NCI-H2196 (cell line): ENCODE measurements around the gene EXOSC2.
"Not testable (repeated sequence)": the region's sequence is repeated elsewhere in the genome, so short reads cannot be mapped to it uniquely, and the experiment has no call there.

Experiments used
- DNase-seq: peaks from one replicate; lab custom pipeline; 2025; ENCODE audit not compliant: unreplicated experiment; lab: John Stamatoyannopoulos, UW

The EXOSC2 gene

DNA sequence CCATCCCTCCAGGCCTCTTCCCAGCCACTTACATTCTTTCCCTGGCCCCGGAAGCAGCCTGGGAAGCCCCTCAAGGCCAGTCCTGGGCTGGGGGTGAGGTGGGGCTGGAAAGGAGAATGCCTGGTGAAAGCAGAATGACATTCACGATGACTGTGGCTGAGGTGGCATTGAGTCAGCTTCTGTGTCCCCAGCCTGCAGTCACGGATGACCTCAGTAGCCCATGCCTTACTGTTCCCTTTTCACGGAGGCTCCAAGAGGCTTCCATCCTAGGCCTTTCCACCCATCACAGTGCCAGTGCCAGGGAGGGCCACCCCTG lies 26.5 kb upstream of the EXOSC2 start:
- DNase-seq: no peak

DNA sequence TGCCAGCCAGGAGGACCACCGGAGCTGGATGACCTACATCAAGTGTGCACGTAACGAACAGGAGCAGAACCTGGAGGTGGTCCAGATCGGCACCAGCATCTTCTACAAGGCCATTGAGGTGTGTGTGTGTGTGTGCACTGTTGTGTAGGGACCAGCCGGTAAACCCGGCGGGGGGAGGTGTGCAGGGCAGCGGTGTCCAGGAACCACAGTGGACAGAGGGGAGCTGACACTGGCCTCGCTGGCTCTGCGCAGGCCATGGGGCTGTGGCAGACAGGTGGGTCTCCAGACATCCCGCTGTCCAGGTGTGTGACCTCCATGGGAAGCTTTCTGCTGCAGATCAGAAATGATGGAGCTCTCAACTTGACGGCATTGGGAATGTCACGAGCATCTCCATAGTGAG lies 25.4 kb upstream of the EXOSC2 start:
- DNase-seq: no peak

DNA sequence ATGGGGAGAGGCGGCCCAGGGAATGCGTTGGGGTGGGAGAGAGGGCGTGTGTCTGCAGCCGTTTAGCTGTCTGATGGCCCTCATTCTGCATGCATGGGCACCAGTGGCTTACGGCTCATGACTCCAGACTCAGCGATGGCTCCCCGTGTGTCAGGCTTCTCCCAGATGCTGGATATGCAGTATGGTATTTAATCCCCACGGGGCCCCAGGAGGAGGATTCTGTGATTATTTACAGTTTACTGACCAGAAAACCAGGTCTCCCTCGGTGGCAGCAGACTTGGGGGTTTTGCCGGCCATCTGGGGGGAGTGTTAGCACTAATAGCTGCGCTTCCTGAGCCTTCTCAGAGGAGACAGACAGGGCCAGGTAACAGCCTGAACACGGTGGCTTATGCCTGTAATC lies 24.9 kb upstream of the EXOSC2 start:
- DNase-seq: no peak

DNA sequence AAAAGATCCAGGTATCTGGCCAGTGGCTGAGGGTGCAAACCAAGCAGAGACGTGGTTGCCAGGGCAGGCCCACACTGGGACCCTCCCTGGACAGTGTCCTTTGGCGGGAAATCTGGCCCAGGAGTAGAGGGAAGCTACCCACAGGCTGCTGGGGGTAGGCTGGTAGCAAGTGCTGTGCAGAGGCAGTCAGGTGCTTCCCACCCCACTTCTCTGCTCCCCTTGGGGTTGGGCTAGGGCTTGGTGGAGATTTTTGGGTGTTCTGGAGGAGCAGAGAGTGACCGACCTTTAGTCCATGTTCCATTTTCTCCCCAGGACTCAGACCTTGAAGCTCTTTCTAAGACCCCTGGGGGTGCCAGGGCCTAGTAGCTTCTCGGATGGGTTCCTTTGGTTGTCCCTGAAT lies 23.6 kb upstream of the EXOSC2 start:
- no peak for DNase-seq

DNA sequence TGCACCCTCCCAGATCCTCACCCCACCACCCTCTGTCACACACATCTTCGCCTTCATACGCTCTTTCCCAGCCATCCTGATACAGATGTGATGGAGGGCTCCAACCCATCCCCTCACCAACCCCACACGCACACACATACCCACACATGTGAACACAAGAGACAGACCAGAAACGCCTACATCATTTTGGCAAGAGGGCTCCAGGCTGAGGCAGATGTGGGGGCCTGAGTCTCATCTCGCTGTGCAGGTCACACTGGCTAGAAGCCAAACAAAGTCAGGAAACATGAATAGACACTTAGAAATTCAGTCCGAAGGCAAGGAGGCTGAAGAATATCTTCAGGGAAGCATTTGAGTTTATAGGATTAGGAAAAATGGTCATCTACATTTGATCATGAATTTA lies 22.9 kb upstream of the EXOSC2 start:
- no peak for DNase-seq

DNA sequence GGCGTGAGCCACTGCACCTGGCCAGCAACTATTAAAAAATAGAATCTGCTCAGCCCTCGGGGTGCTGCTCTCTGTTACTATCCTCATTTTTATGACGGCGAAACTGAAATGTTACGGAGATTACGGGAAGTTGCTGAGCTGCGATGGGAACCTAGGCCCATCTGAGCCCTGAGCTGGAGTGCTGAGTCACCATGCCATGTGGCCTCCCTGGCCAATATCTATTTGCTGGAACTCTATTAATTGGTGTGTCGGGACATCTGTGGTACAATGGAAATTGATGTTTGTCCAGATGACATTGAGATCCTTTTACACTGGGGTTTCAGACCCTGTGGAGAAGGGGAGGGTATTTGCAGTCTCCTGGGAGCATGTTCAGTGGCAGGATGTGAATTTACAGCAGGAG lies 21.1 kb upstream of the EXOSC2 start:
- no peak for DNase-seq

DNA sequence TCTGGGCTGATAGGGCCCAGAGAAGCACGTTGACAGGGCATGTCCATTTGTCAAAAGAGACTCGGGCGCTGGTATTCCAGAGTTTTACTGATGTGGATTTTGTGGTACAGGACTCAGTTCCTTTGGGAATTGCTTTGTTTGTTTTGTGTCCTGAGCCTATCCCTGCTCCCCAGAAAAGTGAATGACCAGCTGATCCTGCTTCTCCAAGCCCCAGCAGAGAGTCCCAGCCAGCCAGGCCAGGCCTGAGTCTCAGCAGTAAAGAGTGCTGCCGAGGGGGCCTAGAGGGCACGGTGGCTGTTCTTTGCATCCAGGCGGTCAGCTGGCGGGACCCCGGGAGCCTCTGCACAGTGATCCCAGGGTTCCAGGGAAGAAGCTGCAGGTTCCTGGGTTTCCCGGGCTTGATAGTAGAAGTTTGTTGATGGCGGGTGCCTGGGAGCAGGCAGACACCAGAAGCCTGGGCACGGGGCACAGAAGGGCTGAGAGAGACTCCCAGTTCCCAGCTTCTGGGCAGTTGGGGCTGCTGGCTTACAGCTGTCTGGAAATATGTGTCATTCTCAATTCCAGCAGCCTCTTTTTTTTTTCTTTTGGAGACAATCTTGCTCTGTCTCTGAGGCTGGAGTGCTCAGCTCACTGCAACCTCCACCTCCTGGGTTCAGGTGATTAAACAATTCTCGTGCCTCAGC lies 20.5 kb upstream of the EXOSC2 start:
- DNase-seq: no peak

DNA sequence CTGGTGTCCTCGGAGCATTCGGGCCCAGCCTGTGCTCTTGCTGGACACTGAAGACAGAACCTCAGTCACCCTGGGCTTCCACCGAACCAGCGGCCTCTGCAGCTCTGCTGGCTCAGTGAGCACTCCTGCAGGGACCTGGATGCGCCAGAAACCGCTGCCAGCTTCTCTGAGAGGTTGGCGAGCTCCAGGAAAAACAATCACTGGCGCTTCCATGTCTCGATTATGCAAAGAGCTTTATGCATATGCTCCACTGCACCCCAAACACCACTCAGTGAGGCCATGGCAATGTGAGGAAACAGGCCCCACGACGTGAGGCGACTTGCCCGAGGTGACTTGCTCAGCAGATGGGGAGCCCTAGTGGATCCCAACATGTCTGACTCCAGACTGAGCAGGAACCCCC lies 18.2 kb upstream of the EXOSC2 start:
- no peak for DNase-seq

DNA sequence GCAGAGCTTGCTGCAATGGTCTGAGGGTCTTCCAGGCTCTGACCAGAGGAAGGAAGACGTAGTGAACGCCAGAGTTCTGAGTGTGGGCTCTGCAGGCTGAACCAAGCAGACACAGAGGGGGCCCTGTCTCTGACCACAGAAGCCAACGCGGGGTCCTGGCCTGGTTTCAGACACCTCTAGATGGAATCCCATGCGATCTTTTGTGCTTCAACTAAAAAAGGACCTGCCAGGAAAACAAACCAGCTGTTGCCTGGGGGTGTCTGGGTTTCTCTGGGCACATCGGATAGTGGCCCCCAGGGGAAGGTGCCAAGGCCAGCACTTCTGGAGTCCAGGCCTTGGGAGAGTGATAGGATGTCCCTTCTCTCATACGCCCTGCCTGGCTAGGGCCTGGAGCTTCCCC lies 16.3 kb upstream of the EXOSC2 start:
- no peak for DNase-seq

DNA sequence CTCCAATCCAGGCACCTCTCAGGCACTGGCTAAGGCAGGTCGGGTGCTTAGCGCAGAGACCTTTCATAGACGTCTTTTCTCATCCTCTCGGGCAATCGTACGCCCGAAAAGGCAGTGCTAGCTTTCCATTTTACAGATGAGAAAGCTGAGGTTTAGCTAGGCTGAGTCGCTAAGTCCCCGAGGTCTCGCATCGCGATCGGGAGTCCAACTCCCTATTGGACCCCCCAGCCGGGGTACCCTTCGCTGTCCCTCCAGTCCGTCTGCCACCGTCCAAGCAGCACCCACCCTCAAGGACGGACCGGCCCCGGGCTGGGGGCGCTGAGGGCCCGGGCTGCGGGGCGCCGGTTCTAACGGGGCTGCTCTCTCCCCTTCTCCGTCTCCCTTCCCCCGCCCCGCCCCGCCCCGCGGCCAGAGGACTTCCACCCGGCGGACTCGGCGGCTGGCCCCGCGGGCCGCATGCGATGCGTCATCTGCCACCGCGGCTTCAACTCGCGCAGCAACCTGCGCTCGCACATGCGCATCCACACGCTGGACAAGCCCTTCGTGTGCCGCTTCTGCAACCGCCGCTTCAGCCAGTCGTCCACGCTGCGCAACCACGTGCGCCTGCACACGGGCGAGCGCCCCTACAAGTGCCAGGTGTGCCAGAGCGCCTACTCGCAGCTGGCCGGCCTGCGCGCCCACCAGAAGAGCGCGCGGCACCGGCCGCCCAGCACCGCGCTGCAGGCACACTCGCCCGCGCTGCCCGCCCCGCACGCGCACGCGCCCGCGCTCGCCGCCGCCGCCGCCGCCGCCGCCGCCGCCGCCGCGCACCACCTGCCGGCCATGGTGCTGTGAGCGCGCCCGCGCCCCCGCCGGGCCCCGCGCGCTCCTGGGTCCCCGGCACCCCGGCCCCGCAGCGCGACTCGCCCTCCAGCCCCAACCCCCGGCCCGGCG lies 12.5 kb upstream of the EXOSC2 start:
- peak; percentile 90 for DNase-seq

DNA sequence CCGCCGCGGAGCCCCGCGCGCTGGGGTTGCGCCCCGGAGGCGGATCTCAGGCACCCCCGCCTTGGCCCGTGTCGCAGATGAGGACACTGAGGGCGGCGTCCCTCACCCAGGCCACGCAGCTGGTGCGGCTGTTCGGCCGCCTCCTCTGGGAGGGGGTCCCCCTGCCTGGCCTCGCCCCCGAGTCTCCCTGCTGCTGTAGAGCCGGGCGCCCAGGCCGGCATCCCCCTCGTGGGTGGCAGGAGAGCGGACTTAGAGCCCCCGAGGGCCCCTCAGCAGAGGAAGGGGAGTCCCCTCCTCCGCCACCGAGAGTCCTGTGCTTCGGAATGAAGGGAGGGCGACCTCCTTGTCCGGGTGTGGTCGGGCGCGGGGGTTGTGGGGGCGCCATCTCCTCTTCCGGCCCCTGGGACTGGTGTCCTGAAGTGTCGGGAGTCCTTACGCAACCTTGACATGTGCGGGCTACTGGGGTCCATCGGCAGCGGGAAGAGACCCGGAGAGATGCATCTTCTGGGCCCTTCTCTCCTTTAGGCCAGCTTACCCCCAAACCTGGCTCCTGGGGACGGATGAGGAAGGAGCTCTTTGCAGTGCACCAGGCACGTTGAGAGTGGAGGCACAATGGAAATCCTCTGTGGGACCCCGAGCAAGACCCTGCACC lies 11.7 kb upstream of the EXOSC2 start:
- no peak for DNase-seq

DNA sequence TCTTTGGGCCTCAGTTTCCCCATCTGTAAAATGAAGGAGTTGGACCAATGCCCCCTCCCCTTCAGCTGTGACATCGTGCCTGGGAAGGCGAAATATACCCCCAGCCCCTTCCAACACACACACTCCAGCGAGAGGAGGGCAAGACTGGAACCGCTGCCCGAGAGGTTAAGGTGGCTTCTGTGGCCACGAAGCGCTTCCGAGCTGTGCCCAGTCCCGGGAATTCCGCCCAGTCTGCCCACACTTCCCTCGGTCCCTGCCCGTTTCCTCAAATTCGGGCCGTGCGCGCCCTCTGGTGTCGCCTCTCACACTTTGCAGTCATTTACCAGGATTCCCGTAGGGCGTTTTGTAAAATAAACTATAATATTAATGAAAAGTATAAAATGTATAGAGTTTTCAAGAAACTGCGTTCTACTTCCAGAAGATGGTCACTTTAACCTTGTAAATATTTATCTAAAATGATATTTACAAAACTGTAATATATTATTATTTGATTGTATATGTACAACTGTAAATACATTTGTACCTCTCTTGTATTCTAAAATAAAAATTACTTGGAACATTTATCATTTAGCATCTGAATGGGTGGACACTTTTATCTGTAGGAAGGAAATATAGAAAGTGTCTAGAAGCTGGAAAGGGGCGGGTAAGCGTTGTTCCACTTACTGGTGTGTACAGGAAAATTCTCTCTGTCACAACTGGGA lies 11.0 kb upstream of the EXOSC2 start:
- DNase-seq: peak; percentile 89

DNA sequence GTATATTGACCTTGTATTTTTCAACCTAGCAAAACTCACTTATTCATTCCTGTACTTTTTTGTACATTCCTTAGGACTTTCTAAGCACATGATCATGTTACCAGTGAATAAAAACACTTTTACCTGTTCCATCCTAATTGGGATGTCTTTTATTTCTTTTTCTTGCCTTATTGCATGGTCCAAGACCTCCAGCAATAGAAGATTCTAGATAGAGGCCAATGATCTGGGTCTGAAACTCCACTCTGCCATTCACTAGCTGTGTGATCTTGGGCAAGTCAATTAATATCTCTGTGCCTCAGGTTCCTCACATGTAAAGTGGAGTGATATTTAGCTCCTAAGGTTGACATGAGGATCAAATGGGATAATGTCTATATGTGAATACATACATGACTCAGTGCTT lies 8.5 kb upstream of the EXOSC2 start:
- no peak for DNase-seq

DNA sequence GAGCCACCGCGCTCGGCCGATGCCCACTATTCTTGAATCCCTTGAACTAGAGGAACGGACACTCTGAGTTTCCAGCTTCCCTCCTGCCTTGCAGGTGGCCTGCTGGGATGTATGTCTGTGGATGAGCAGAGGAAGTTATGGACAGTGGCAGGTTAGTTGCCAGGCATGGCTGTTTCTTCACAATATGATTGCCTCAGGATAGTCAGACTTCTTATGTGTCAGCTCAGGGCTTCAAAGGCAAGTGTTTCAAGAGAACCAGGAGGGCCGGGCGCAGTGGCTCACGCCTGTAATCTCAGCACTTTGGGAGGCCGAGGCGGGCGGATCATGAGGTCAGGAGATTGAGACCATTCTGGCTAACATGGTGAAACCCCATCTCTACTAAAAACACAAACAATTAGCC lies 7.6 kb upstream of the EXOSC2 start:
- not testable (repeated sequence) for DNase-seq

DNA sequence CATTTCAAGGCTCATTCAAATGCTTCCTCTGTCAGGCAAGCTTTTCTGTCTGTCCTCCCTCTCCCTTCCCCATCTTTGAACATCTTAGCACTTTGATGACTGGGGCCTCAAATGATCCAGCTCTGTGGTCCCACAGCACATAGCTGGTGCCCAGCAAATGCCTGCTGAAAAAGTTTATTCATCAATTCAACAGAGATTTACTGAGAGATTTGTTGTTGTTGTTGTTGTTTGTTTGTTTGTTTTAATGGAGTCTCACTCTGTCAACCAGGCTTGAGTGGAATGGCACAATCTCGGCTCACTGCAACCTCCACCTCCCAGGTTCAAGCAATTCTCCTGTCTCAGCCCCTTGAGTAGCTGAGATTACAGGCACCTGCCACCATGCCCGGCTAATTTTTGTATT lies 6.0 kb upstream of the EXOSC2 start:
- no peak for DNase-seq

DNA sequence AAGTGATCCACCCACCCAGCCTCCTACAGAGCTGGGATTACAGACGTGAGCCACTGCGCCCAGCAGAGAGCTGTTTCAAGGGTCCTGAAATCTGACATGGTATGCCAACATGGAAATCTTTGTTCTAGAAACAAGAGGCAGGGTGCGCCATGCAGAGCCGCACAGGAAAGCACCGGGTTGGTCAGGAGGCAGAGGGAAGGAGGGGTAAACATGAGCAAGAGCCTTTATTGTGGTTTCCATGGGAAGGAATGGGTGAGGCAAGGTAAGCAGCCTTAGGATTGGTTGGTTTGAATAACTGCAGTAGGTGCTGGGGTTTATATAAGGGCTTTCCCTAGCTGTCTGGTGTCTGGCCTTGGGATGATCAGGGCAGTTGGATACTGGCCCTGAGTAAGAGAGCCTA lies 5.5 kb upstream of the EXOSC2 start:
- no peak for DNase-seq

DNA sequence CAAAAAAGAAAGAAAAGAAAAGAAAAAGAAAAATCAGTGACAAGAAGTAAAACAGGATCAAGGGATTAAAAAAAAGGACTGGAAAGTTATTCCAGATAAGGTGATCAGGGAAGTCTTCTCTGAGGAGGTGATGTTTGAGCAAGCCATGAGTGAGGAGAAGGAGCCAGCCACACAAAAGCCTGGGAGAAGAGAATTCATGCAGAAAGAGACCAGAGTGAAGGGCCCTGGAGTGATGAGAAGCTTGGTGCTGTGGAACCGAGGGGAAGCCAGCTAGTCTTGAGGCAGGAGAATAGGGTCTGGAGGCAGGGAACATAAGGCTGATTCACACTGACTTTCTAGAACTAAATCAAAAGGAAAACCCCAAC lies 4.0 kb upstream of the EXOSC2 start:
- DNase-seq: no peak

DNA sequence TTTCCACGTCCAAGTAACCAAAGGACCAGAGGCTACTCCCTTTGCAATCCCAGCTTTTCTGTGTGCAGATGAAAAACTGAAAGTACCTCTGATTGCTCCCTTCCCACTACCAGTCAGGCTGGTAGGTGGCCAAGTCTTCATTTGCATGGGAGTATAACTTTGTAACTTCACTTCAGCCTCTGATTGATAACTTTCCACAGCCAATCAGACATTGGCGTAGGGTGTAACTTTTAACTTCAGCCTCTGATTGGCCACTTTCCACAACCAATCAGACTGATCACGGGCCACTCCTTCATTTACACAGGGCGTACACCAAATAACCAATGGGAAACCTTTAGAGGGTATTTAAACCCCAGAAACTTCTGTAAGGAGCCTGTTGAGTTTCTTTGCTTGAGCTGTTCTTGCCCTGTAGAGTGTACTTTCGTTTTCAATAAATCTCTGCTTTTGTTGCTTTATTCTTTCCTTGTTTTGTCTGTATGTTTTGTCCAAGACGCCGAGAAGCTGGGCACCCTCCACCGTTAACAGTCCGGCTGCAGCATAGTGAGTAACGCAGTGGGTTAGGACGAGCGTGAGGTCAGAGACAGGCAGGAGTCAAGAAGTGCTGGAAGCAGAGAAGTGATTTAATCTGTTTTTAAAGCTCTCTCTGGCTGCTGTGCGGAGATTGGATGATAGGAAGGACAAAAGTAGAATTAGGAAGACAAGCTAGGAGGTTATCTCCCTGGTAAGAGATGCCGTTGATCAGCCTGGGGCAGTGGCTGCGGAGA lies 3.5 kb upstream of the EXOSC2 start:
- peak; percentile 87 for DNase-seq

DNA sequence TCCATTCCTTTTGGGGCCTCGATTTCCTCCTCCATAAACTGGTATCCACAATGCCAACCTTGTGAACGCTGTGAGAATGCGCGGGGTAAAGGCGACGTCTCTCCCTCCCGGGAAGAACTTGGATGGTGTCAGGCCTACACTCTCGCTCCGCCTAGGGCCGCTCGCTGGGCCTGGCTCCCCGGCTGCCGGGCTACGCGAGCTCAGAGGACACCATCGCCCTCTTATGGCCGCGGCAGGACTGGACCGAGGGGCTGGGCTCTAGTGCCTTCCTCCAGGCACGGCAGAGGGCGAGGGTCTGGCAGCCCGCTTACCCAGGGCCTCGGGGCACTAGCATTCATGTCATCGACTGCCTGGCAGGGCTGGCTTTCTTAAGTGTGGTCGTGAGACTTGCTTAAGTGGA lies 1.3 kb upstream of the EXOSC2 start:
- no peak for DNase-seq

DNA sequence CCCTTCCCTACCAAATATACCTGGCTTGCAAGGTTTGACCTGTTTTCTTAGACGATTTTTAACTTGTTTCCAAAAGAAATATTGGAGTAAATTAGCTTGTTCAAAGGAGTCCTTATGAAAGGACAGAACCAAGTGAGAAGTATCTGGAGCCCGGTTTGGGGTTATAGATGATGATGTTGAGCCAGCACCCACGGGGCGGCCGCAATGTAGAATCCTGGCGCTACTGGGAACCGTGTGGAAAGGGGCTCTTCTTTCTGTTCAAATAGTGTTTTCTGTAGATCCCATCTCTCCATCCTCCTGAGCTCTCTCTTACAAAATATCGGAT lies 517 bp upstream of the EXOSC2 start:
- DNase-seq: no peak

DNA sequence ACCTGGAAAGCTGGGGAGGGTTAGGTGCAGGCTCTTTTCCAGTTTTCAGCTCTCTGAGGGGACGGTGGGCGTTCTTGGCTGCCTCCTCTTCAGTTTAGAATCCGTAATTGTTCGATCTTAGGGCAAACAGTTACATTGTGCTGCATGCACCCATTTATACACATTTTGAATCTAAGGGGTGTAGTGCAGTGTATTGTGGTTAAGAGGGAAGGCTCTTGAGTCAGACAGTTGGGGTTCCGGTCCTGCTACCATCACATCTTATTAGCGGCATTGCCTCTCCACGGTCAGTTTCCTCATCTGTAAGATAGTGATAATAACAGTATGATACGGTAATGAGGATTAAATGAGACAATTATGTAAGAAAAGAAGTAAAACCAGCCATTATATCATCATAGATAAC lies 625 bp downstream of the EXOSC2 start:
- no peak for DNase-seq
